ENCODE results near the gene TSPY4. TPM values are rescaled to one million over a fixed set of nuclear protein-coding genes. Genes with fewer than 3 reads are reported as not detected.
"Not testable (repeated sequence)": the region's sequence is repeated elsewhere in the genome, so short reads cannot be mapped to it uniquely, and the experiment has no call there.

TSPY4 gene
- total RNA-seq = not detected

DNA sequence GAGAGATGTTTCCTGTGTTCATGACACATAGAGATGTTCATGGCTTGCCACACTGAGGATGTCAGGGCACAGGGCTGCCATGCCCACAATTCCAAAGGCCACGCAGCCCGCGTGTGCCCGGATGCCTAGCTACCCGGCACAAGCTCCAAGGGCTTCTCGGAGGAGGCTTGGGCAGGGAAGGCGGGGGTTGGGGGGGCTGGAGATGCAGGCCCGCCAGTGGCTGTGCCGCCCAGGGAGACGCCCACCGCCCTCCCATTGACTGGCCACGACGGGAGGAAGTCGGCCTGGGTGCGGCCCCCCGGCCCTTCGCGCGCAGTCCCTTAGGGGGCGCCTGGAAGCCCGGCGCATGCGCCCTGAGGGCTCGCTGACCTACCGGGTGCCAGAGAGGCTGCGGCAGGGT lies at the start of gene TSPY4:
Gene TSPY4, plus strand, starts transcription at position 301 of the 400 bp plus-strand sequence. Its CDS starts 46 bp downstream, at position 347.
- not testable (repeated sequence) for ATAC-seq

DNA sequence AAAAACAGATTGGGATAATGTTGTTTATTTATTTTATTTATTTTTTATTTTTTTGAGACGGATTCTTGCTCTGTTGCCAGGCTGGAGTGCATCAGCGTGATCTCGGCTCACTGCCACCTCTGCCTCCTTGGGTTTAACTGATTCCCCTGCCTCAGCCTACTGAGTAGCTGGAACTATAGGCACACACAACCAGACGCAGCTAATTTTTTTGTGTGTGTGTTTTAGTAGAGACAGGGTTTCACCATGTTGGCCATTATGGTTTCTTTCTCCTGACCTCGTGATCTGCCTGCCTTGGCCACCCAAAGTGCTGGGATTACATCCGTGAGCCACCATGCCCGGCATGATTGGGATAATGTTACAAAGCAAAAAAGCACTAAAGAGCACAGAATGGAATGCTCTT lies 16.3 kb upstream of the TSPY4 start:
- no peak for ATAC-seq

- not testable (repeated sequence) for ATAC-seq
Measured at GRCh38 chrY:9357497-9357896, 20.2 kb downstream of the TSPY4 start, which contains the start of gene TSPY8. Gene TSPY8, plus strand, starts transcription at chrY:9357797. Its CDS starts 46 bp downstream, at chrY:9357843.

Other genes with a start within 250 kb of the TSPY4 start
- gene TSPY8, start 20.3 kb downstream of the TSPY4 start, total RNA-seq = not detected
- not detected for gene TSPY3, start 61.0 kb downstream of the TSPY4 start, total RNA-seq
- gene TSPY1, start 129.5 kb downstream of the TSPY4 start, total RNA-seq = not detected
- gene TSPY9, start 149.8 kb downstream of the TSPY4 start, total RNA-seq = not detected
- gene TSPY10, start 190.4 kb downstream of the TSPY4 start, total RNA-seq = not detected

Data from esophagus mucosa (tissue), 1 donor.